GM23338 (cell line): ENCODE results near the gene NRIP1. TPM values are rescaled to one million over a fixed set of nuclear protein-coding genes. Genes with fewer than 3 reads are reported as not detected.

ENCODE experiments used
- ATAC-seq: fragments of 200-7000 bp; cut with Tn5 transposase; 3 replicates; pipeline ENCODE4 v1.9.1; 2020
- DNase-seq: peaks from one replicate; pipeline ENCODE4 v3.0.0-alpha.2; 2015; ENCODE audit warnings: low spot score
- H2AFZ ChIP-seq: fragments of 200-600 bp; sonication (generic); 2 replicates; pipeline ENCODE4 v1.8.0; 2016; ENCODE audit warnings: antibody characterized with exemption, mild to moderate bottlenecking, moderate library complexity
- H3F3A ChIP-seq: fragments of 200-600 bp; sonication (generic); replicated peaks from 2 replicates; pipeline ENCODE4 v1.8.0; 2017; ENCODE audit warnings: antibody characterized with exemption, mixed run types, low read depth
- H3K27ac ChIP-seq: fragments of 200-600 bp; sonication (generic); 2 replicates; pipeline ENCODE4 v1.6.1; 2016; ENCODE audit warnings: low read depth
- H3K27me3 ChIP-seq: fragments of 200-600 bp; sonication (generic); 2 replicates; pipeline ENCODE4 v1.8.0; 2016; ENCODE audit warnings: mild to moderate bottlenecking, mixed run types, moderate library complexity; ENCODE audit not compliant: insufficient read depth
- H3K36me3 ChIP-seq: fragments of 200-600 bp; sonication (generic); 2 replicates; pipeline ENCODE4 v1.8.0; 2016; ENCODE audit warnings: mild to moderate bottlenecking; ENCODE audit not compliant: insufficient read depth
- H3K4me1 ChIP-seq: fragments of 200-600 bp; sonication (generic); 2 replicates; pipeline ENCODE4 v1.8.0; 2016; ENCODE audit warnings: mild to moderate bottlenecking, moderate library complexity; ENCODE audit not compliant: insufficient read depth
- H3K4me2 ChIP-seq: fragments of 200-600 bp; sonication (generic); 2 replicates; pipeline ENCODE4 v1.7.1; 2017; ENCODE audit warnings: mixed run types
- H3K4me3 ChIP-seq: fragments of 200-600 bp; sonication (generic); 2 replicates; pipeline ENCODE4 v1.6.1; 2016; ENCODE audit warnings: mixed run types
- H3K79me2 ChIP-seq: fragments of 200-600 bp; sonication (generic); replicated peaks from 2 replicates; pipeline ENCODE4 v1.8.0; 2017; ENCODE audit warnings: mild to moderate bottlenecking; ENCODE audit not compliant: insufficient read depth
- H3K9me2 ChIP-seq: fragments of 200-600 bp; sonication (generic); 2 replicates; pipeline ENCODE4 v1.8.0; 2017; ENCODE audit not compliant: insufficient read depth
- H4K20me1 ChIP-seq: fragments of 200-600 bp; sonication (generic); replicated peaks from 2 replicates; pipeline ENCODE4 v1.8.0; 2017; ENCODE audit warnings: mild to moderate bottlenecking; ENCODE audit not compliant: insufficient read depth
- H3K27ac Mint-ChIP-seq: 2 replicates; pipeline ENCODE4 v1.8.0; 2020; ENCODE audit warnings: inconsistent platforms, mild to moderate bottlenecking, moderate library complexity, mixed read lengths
- H3K27me3 Mint-ChIP-seq: 3 replicates; pipeline ENCODE4 v1.8.0; 2022; ENCODE audit warnings: low read depth, mild to moderate bottlenecking, moderate library complexity, mixed read lengths, inconsistent platforms; ENCODE audit not compliant: insufficient read depth, poor library complexity
- H3K36me3 Mint-ChIP-seq: 3 replicates; pipeline ENCODE4 v1.8.0; 2021; ENCODE audit warnings: low read depth, mild to moderate bottlenecking, inconsistent platforms, moderate library complexity, mixed read lengths
- H3K4me1 Mint-ChIP-seq: 3 replicates; pipeline ENCODE4 v1.8.0; 2020; ENCODE audit warnings: mild to moderate bottlenecking, inconsistent platforms, mixed read lengths
- H3K4me3 Mint-ChIP-seq: 3 replicates; pipeline ENCODE4 v1.8.0; 2021; ENCODE audit warnings: moderate library complexity, mild to moderate bottlenecking, inconsistent platforms, mixed read lengths
- H3K9me3 Mint-ChIP-seq: 3 replicates; pipeline ENCODE4 v1.8.0; 2020; ENCODE audit warnings: moderate library complexity, mild to moderate bottlenecking, inconsistent platforms, mixed read lengths
- CTCF ChIP-seq, 2 experiments: fragments of 200-600 bp in 1 of 2; sonication (generic) in 1 of 2; conservative IDR thresholded peaks; 2 replicates each; pipeline versions ENCODE4 v1.5.1 to v1.6.1; 2016 to 2017; ENCODE audit warnings: antibody characterized with exemption in 2 of 2, low read depth in 2 of 2, mild to moderate bottlenecking in 2 of 2, moderate library complexity in 1 of 2
- POLR2AphosphoS5 ChIP-seq: IDR thresholded peaks from 2 replicates; pipeline ENCODE4 v1.6.1; 2016; ENCODE audit warnings: antibody characterized with exemption, low read depth
- STAT1 ChIP-seq: IDR thresholded peaks from one replicate; pipeline ENCODE4 v1.6.1; 2016; ENCODE audit warnings: antibody characterized with exemption; ENCODE audit not compliant: unreplicated experiment
- ZNF114 ChIP-seq: fragments of 250-450 bp; sonication (Bioruptor Pico); IDR thresholded peaks from 2 replicates; pipeline ENCODE4 v1.5.0; 2020; ENCODE audit warnings: mild to moderate bottlenecking, moderate library complexity
- polyA plus RNA-seq: library from polyadenylated mRNA; unstranded; fragments of >200 nt; fragmentation: Nextera tagmentation; extraction: Ambion mirVana; gene quantifications from 2 replicates; pipeline ENCODE4 v1.2.1, GENCODE V29; 2016
- total RNA-seq: library from RNA; depleted of rRNA; stranded (reverse); fragments of >200 nt; shearing (Covaris generic); gene quantifications from 2 replicates; pipeline ENCODE4 v1.2.3, GENCODE V29; 2014
- TF ChIP-seq, protein P1 (sequence below): fragments of 250-450 bp; sonication (Bioruptor Pico); IDR thresholded peaks from 2 replicates; pipeline ENCODE4 v1.5.0; 2020; ENCODE audit warnings: mild to moderate bottlenecking, moderate library complexity
- TF ChIP-seq, protein P2 (sequence below): IDR thresholded peaks from 2 replicates; pipeline ENCODE4 v1.6.1; 2016; ENCODE audit warnings: antibody characterized with exemption

NRIP1 gene
- total and polyA plus RNA-seq, 2 experiments from 2014 or later = 3.0 to 9.0 TPM

DNA sequence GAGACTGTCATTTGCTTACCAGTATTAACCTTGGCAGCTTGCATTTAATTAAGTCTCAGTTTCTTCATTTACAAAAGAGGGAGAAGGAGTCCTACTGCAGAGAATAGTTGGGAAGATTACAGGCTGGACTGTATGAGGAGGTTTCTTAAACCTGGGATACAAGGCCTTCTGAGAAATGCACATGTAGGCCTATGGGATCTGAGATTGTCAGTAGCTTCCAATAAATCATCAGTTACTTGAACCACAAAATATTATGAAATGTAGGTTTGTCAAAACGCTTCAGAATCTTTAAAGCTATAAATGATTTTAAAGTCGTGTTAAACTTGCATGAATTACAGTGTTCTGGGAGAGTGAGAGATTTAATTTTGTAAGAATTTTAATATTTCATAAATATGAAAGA lies 69.6 kb downstream of the NRIP1 start (continued):
- TF ChIP-seq, protein P1, sequence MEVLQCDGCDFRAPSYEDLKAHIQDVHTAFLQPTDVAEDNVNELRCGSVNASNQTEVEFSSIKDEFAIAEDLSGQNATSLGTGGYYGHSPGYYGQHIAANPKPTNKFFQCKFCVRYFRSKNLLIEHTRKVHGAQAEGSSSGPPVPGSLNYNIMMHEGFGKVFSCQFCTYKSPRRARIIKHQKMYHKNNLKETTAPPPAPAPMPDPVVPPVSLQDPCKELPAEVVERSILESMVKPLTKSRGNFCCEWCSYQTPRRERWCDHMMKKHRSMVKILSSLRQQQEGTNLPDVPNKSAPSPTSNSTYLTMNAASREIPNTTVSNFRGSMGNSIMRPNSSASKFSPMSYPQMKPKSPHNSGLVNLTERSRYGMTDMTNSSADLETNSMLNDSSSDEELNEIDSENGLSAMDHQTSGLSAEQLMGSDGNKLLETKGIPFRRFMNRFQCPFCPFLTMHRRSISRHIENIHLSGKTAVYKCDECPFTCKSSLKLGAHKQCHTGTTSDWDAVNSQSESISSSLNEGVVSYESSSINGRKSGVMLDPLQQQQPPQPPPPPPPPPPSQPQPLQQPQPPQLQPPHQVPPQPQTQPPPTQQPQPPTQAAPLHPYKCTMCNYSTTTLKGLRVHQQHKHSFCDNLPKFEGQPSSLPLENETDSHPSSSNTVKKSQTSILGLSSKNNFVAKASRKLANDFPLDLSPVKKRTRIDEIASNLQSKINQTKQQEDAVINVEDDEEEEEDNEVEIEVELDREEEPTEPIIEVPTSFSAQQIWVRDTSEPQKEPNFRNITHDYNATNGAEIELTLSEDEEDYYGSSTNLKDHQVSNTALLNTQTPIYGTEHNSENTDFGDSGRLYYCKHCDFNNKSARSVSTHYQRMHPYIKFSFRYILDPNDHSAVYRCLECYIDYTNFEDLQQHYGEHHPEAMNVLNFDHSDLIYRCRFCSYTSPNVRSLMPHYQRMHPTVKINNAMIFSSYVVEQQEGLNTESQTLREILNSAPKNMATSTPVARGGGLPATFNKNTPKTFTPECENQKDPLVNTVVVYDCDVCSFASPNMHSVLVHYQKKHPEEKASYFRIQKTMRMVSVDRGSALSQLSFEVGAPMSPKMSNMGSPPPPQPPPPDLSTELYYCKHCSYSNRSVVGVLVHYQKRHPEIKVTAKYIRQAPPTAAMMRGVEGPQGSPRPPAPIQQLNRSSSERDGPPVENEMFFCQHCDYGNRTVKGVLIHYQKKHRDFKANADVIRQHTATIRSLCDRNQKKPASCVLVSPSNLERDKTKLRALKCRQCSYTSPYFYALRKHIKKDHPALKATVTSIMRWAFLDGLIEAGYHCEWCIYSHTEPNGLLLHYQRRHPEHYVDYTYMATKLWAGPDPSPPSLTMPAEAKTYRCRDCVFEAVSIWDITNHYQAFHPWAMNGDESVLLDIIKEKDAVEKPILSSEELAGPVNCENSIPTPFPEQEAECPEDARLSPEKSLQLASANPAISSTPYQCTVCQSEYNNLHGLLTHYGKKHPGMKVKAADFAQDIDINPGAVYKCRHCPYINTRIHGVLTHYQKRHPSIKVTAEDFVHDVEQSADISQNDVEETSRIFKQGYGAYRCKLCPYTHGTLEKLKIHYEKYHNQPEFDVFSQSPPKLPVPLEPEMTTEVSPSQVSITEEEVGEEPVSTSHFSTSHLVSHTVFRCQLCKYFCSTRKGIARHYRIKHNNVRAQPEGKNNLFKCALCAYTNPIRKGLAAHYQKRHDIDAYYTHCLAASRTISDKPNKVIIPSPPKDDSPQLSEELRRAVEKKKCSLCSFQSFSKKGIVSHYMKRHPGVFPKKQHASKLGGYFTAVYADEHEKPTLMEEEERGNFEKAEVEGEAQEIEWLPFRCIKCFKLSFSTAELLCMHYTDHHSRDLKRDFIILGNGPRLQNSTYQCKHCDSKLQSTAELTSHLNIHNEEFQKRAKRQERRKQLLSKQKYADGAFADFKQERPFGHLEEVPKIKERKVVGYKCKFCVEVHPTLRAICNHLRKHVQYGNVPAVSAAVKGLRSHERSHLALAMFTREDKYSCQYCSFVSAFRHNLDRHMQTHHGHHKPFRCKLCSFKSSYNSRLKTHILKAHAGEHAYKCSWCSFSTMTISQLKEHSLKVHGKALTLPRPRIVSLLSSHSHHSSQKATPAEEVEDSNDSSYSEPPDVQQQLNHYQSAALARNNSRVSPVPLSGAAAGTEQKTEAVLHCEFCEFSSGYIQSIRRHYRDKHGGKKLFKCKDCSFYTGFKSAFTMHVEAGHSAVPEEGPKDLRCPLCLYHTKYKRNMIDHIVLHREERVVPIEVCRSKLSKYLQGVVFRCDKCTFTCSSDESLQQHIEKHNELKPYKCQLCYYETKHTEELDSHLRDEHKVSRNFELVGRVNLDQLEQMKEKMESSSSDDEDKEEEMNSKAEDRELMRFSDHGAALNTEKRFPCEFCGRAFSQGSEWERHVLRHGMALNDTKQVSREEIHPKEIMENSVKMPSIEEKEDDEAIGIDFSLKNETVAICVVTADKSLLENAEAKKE (CRISPR knock-in tag) = no peak

DNA sequence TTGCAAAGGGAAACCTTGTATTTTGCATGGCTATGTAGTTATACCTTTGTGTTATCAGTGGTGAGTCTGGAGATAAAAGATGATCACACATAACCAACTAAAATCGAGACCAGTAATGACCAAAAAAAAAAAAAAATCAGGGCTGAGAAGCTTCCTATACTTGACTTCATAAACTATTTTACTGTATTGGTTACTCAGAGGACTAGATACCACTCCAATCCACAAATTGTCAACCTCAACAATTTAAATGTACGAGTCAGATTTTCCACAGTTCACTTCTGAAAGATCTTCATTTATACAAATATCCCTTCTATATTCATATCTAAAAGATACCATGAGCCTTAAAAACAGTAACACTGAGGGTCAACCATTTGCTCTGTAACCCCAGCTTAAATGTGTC lies 71.7 kb downstream of the NRIP1 start:
- no peak for ATAC-seq

More for the DNA sequence above, 71.7 kb downstream of the NRIP1 start:
- no peaks in the 10 kb centered on the region for H3K9me2 ChIP-seq
- H3K4me1 Mint-ChIP-seq = peaks cover 24% of the 10 kb centered on the region
- H3F3A ChIP-seq = no peaks in the 10 kb centered on the region
- H3K36me3 ChIP-seq = no peaks in the 10 kb centered on the region
- no peak overlapping the region for H3K4me2 ChIP-seq
- no peaks in the 10 kb centered on the region for H3K9me3 Mint-ChIP-seq
- H3K4me3 Mint-ChIP-seq = no peak overlapping the region
- H3K79me2 ChIP-seq = no peaks in the 10 kb centered on the region; the same call in 1 of the 2 replicates
- no peak for DNase-seq
- TF ChIP-seq CTCF (conservative IDR thresholded peaks at IDR 0.05; ENCODE audit: low read depth in 2 of 2) = no peak
- no peak for TF ChIP-seq ZNF114
- TF ChIP-seq, protein P2, sequence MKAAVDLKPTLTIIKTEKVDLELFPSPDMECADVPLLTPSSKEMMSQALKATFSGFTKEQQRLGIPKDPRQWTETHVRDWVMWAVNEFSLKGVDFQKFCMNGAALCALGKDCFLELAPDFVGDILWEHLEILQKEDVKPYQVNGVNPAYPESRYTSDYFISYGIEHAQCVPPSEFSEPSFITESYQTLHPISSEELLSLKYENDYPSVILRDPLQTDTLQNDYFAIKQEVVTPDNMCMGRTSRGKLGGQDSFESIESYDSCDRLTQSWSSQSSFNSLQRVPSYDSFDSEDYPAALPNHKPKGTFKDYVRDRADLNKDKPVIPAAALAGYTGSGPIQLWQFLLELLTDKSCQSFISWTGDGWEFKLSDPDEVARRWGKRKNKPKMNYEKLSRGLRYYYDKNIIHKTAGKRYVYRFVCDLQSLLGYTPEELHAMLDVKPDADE = no peak
- TF ChIP-seq POLR2AphosphoS5 = no peak
- TF ChIP-seq STAT1 = no peak
- H3K27me3 Mint-ChIP-seq = no peaks in the 10 kb centered on the region
- no peak overlapping the region for H3K27ac Mint-ChIP-seq
- H3K27me3 ChIP-seq = peaks cover 6% of the 10 kb centered on the region; the same call in 1 of the 2 replicates
- H3K27ac ChIP-seq = no peak overlapping the region
- H3K4me1 ChIP-seq = peaks cover 14% of the 10 kb centered on the region
- H3K36me3 Mint-ChIP-seq = no peaks in the 10 kb centered on the region
- H4K20me1 ChIP-seq = 0 out of 2 replicates have a peak, but pooled peaks cover 2% of the 10 kb centered on the region
- no peak overlapping the region for H2AFZ ChIP-seq
- H3K4me3 ChIP-seq = no peak overlapping the region
